HepG2 (cell line): ENCODE results near the gene UBE2QL1. TPM values are rescaled to one million over a fixed set of nuclear protein-coding genes. Genes with fewer than 3 reads are reported as not detected.

Source experiments
- ATAC-seq: fragments of 200-7000 bp; cut with Tn5 transposase; 3 replicates; pipeline ENCODE4 v1.9.1; 2020; ENCODE audit warnings: mild to moderate bottlenecking, moderate library complexity
- BruUV-seq: library from RNA; stranded (reverse); fragments of 400-500 nt; replicated peaks from 2 replicates; lab custom pipeline; 2021; lab: Mats Ljungman, UMichigan
- CTCF ChIA-PET: fragments of 300-600 bp; formaldehyde crosslinking; extraction: SDS; loops from one replicate; lab custom pipeline; 2021; ENCODE audit warnings: low total read pairs, inconsistent platforms, low intra/inter-chr PET ratio; lab: Yijun Ruan, JAX
- POLR2A ChIA-PET: fragments of 350-600 bp; sonication (Branson Sonifier 250); formaldehyde crosslinking; loops from one replicate; lab custom pipeline; 2020; ENCODE audit warnings: antibody characterized with exemption, inconsistent platforms; lab: Yijun Ruan, JAX
- DNase-seq: peaks from one replicate; pipeline ENCODE4 v3.0.0-alpha.2; 2015; ENCODE audit warnings: low spot score
- FAIRE-seq: peaks from 3 replicates; lab custom pipeline; 2011; peaks lifted over from hg19 to GRCh38; lab: Jason Lieb, UNC
- H2AFZ ChIP-seq: one replicate; pipeline ENCODE4 v1.6.1; 2011; ENCODE audit warnings: low read length, inconsistent platforms
- H3K27ac ChIP-seq: fragments of 300-600 bp; 3 replicates; pipeline ENCODE4 v1.8.0; 2011; ENCODE audit warnings: mixed run types, mild to moderate bottlenecking, mixed read lengths, low read length, inconsistent platforms; ENCODE audit not compliant: insufficient read depth; ENCODE audit errors: extremely low read length
- H3K27me3 ChIP-seq, 2 experiments: fragments of 200-600 bp in 1 of 2; 2 replicates in 1 of 2; 3 replicates in 1 of 2; pipeline versions ENCODE4 v1.6.0 to v1.8.0; 2011; ENCODE audit warnings: low read length in 2 of 2, mild to moderate bottlenecking in 2 of 2, moderate library complexity in 2 of 2, inconsistent platforms in 1 of 2; ENCODE audit not compliant: insufficient read depth in 2 of 2, control insufficient read depth in 1 of 2
- H3K36me3 ChIP-seq, 2 experiments: fragments of 200-600 bp in 1 of 2; replicated peaks in 1 of 2; 2 replicates in 1 of 2; 3 replicates in 1 of 2; pipeline versions ENCODE4 v1.5.1 to v1.8.0; 2011; ENCODE audit warnings: low read length in 2 of 2, inconsistent platforms in 1 of 2; ENCODE audit not compliant: insufficient read depth in 2 of 2, control insufficient read depth in 1 of 2
- H3K4me1 ChIP-seq: 2 replicates; pipeline ENCODE4 v1.5.1; 2012; ENCODE audit warnings: low read length, inconsistent platforms; ENCODE audit not compliant: insufficient read depth
- H3K4me2 ChIP-seq: 2 replicates; pipeline ENCODE4 v1.6.0; 2011; ENCODE audit warnings: low read depth, low read length, inconsistent platforms
- H3K4me3 ChIP-seq, 3 experiments: fragments of 200-600 bp in 1 of 3; sonication (generic), shearing (Covaris generic) in 1 of 3; replicated peaks in 1 of 3; 2 replicates each; pipeline ENCODE4 v1.5.1; 2011 to 2016; ENCODE audit warnings: low read length in 3 of 3, inconsistent platforms in 2 of 3, low read depth in 2 of 3, mild to moderate bottlenecking in 2 of 3, control low read depth in 1 of 3, mixed read lengths in 1 of 3; ENCODE audit not compliant: insufficient read depth in 1 of 3
- H3K79me2 ChIP-seq: one replicate; pipeline ENCODE4 v1.6.1; 2011; ENCODE audit warnings: low read length, inconsistent platforms; ENCODE audit not compliant: insufficient read depth
- H3K9ac ChIP-seq: 2 replicates; pipeline ENCODE4 v1.6.0; 2011; ENCODE audit warnings: mild to moderate bottlenecking, low read depth, low read length, inconsistent platforms; ENCODE audit not compliant: insufficient read depth
- H3K9me3 ChIP-seq: 2 replicates; pipeline ENCODE4 v1.5.1; 2012; ENCODE audit warnings: mild to moderate bottlenecking, low read length
- H4K20me1 ChIP-seq: 2 replicates; pipeline ENCODE4 v1.6.0; 2011; ENCODE audit warnings: inconsistent platforms, mild to moderate bottlenecking, low read length, moderate library complexity; ENCODE audit not compliant: insufficient read depth
- ATF7-NPFF ChIP-seq: sonication (generic); formaldehyde crosslinking; IDR thresholded peaks from 2 replicates; pipeline ENCODE4 v1.8.1; 2023; ENCODE audit warnings: mild to moderate bottlenecking, low read depth, missing genetic modification reagents, moderate library complexity
- HIC2 ChIP-seq: sonication (generic); formaldehyde crosslinking; IDR thresholded peaks from 2 replicates; pipeline ENCODE4 v1.9.0; 2022; ENCODE audit warnings: low read depth, missing genetic modification reagents
- IRX3 ChIP-seq: sonication (generic); formaldehyde crosslinking; IDR thresholded peaks from 2 replicates; pipeline ENCODE4 v1.8.1; 2023; ENCODE audit warnings: mild to moderate bottlenecking, low read depth, missing genetic modification reagents, borderline replicate concordance
- MBNL3 ChIP-seq: fragments of 250-450 bp; sonication (Bioruptor Pico); conservative IDR thresholded peaks from 2 replicates; pipeline ENCODE4 v1.8.0; 2022; ENCODE audit warnings: mild to moderate bottlenecking, inconsistent platforms
- UBTF ChIP-seq: sonication (generic); formaldehyde crosslinking; IDR thresholded peaks from 2 replicates; pipeline ENCODE4 v1.4.0; 2020; ENCODE audit warnings: mild to moderate bottlenecking, missing genetic modification reagents
- ZNF343 ChIP-seq: sonication (generic); formaldehyde crosslinking; IDR thresholded peaks from 2 replicates; pipeline ENCODE4 v1.4.0; 2020; ENCODE audit warnings: mild to moderate bottlenecking, missing genetic modification reagents
- ZNF766 ChIP-seq: sonication (generic); formaldehyde crosslinking; IDR thresholded peaks from 2 replicates; pipeline ENCODE4 v1.5.0; 2020; ENCODE audit warnings: missing genetic modification reagents, borderline replicate concordance
- ZSCAN22 ChIP-seq: sonication (generic); formaldehyde crosslinking; IDR thresholded peaks from 2 replicates; pipeline ENCODE4 v1.4.0; 2020; ENCODE audit warnings: mild to moderate bottlenecking, missing genetic modification reagents
- WGBS: methylation state at CpG from one replicate; pipeline ENCODE4 v1.1.6; 2017; ENCODE audit warnings: low lambda C conversion rate; 5-methylcytosine and 5-hydroxymethylcytosine counted together
- in situ Hi-C: cut with HindIII; loops from 2 replicates; pipeline ENCODE4 v1.10.0; 2017; ENCODE audit warnings: low pct_unique_long_range_greater_than_20kb; ENCODE audit not compliant: extremely low pct_ligation_motif_present
- intact Hi-C: fragments of 100-400 bp; cut with micrococcal nuclease; formaldehyde crosslinking; loops from one replicate; pipeline ENCODE4 v1.10.0; 2022; ENCODE audit not compliant: unreplicated experiment
- polyA plus RNA-seq, 8 experiments: library from polyadenylated mRNA; depleted of rRNA in 3 of 8; stranded (reverse) in 7 of 8; unstranded in 1 of 8; fragments of >200 nt; fragmentation: Illumina TruSeq in 4 of 8; extraction: Trizol in 4 of 8; gene quantifications; 2 replicates each; pipeline versions ENCODE4 v1.2.1 to v1.2.3, GENCODE V29; 2011 to 2016; ENCODE audit warnings: low read depth in 4 of 8, missing spikeins in 1 of 8, mixed read lengths in 1 of 8; ENCODE audit not compliant: insufficient read depth in 1 of 8
- total RNA-seq, 5 experiments: library from RNA; depleted of rRNA; stranded (reverse); fragments of >200 nt; fragmentation: Illumina TruSeq; extraction: Trizol; gene quantifications; 2 replicates each; pipeline ENCODE4 v1.2.3, GENCODE V29; 2016; ENCODE audit warnings: low read depth in 1 of 5

UBE2QL1 gene
- total and polyA plus RNA-seq, 2 of the 13 experiments (the other 11 are each of a cell fraction or from before 2014, with no cell fraction given): not detected

- Histone ChIP-seq H3K27ac (no peak overlapping the region), H3K9me3 (no peaks in the 10 kb centered on the region), H3K4me1 (no peaks in the 10 kb centered on the region), H2AFZ (no peak overlapping the region), H3K27me3 (peaks cover 3 to 10% of the 10 kb centered on the region in 2 experiments; a peak in 4 of 5 replicates), H3K79me2 (no peaks in the 10 kb centered on the region), H3K4me2 (no peak overlapping the region), H4K20me1 (0 out of 2 replicates have a peak, but pooled peaks cover 2% of the 10 kb centered on the region), H3K36me3 (no peaks in the 10 kb centered on the region), H3K4me3 (no peak overlapping the region), H3K9ac (no peak overlapping the region)
- no peak for ATAC-seq
- in situ Hi-C loops (loop anchor here (10.0 kb wide), 1 partner anchor 937 kb away; no protein-coding TSS in a partner anchor), intact Hi-C loops (loop anchor here (10.0 kb wide), 1 partner anchor 547 kb away; no protein-coding TSS in a partner anchor)
- DNase-seq: no peak
- BruUV-seq: no TSS peak
- no peak for FAIRE-seq
- ChIA-PET POLR2A (no interaction called here), CTCF (no interaction called here)
- WGBS: 25% methylated on average over 9 of the region's 9 CpGs
- TF ChIP-seq ZSCAN22 (CRISPR knock-in tag) (no peak), IRX3 (CRISPR knock-in tag) (no peak), ATF7-NPFF (CRISPR knock-in tag) (no peak), ZNF766 (CRISPR knock-in tag) (no peak), HIC2 (CRISPR knock-in tag) (no peak), UBTF (CRISPR knock-in tag) (no peak), MBNL3 (CRISPR knock-in tag) (no peak), ZNF343 (no peak)
Measured at GRCh38 chr5:6432206-6432605, 16.5 kb upstream of the UBE2QL1 start.
